NCI-H82 treated with DMSO at 0.1 percent for 48 hours (cell line): ENCODE measurements around the gene KCTD17.

Experiments
- DNase-seq: peaks from one replicate; lab custom pipeline; 2025; ENCODE audit not compliant: unreplicated experiment; lab: John Stamatoyannopoulos, UW

Gene KCTD17

GRCh38 chr22:37100589-37101127, 49.1 kb downstream of the KCTD17 start:
- no peak for DNase-seq

DNA sequence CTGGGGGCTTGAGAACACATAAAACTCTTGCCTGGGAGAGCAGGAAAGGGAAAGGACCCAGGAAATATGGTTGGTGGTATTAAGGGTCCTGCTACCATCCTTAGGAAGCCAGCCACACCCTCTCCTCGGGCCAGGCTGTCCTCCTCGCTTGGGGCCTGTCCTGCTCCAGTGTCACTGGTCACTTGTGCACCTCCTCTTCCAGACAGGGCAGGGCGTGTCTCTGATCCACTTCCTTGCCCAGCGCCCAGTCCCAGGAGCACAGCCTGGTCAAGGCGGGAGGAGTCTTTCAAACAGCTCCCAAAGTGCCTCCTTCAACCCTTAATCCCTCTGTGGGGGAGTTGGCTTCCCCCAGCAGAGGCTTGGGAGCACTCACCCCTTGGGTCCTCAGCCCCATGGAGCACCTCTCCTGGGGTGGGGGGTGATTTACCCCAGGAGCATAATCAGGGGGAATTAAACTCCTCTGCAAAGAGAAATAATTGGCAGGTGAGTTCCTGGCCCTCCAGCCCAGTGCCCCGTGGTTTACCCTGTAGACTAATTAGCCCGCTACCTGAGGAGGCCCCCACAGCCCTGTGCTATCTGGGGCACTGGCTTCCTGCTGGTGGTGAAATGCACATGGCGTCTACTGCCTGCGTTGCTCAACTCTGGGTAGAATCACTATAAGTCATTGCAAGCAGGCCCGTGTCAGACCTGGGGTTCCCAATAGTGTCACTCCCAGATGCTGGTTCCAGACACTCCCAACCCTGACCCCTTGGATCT, 49.9 kb downstream of the KCTD17 start:
- DNase-seq = no peak

DNA sequence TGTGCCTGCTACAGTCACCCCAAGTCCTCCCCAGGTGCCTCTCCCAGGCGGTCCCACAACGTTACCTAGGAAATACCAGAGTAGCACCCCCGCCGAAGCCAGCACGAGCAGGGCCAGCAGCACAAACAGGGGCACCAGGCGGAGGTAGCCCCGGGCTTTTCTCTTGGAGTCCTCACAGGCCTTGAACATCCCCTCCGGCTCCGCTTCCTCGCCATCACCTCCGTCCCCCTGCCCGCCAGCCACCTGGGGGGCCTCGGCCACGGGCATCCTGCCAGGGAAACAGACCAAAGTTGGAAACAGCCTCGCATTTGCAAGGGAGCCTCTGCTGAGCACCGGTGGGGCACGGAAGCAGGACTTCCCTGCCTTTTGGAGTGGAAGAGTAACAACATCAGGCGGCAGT, 51.6 kb downstream of the KCTD17 start:
- no peak for DNase-seq

DNA sequence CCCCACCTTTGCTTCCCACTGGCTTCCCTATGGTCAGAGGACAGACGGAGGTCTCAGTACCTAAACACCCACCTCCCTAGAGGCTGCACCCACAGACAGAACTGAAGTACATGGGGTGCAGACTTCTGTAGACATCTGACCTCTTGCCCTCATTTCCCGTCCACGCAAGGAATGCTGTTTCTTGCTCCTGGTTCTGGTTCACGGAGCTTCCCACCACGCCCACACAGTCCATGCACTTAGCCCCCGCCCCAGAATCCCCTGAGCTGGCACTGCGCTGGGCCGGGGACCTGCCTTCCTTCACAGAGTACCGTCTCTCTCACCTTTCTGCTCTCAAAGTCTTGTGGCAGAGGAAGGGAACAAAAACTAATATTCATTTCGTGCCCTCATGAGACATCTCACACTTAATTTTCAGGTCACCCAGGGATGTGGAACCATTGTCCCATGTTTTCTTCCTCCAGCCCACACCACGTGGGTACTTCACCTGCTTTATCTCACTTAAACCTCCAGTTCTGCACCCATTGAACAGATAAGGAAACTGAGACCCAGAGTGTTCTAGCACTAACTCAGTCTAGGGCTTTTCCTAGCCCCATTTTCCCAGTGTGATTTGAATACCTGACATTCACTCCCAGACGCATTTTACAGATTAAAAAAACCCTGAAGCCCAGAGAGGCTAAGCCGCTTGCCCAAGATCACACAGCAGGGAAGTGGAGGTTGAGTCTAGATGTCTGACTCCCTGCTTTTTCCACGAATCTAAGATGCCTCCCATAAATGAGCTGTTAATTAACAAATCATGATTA, 52.3 kb downstream of the KCTD17 start:
- no peak for DNase-seq

DNA sequence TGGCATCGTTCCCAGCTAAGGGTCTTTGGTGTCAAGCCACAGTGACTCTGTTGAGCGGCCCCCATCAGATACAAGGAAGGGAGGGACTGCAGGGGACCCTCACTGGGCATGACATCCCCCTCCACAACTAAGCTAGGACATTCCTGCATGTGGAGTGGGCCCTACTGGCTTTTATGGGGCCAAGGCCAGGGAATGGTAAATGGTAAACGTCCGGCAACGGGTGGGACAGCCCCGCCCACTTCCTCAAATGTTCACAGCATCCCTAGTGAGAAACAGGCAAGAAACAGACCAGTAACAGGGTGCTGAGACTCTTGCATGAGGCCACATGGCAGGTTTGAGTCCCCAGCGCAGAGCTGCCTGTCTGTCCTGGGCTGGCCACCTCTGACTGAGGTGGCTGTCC, 53.6 kb downstream of the KCTD17 start:
- DNase-seq = no peak

DNA sequence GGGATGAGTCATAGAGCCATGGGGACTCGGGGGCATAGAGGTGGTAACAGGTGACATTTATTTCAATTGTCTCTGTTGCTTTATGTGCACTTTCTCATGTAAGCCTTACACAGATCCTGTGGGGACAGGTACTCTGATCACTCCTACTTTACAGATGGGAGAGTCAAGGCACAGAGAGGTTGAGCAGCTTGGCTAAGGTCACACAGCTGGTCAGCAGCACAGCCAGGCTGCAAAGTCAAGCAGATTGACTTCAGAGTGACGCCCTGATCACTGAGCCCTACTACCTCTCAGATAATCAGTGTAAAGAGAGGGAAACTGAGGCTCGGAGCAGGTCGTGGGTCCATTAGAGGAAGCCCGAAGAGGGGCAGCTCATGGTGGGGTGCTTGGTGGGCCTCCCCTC, 54.4 kb downstream of the KCTD17 start:
- no peak for DNase-seq

DNA sequence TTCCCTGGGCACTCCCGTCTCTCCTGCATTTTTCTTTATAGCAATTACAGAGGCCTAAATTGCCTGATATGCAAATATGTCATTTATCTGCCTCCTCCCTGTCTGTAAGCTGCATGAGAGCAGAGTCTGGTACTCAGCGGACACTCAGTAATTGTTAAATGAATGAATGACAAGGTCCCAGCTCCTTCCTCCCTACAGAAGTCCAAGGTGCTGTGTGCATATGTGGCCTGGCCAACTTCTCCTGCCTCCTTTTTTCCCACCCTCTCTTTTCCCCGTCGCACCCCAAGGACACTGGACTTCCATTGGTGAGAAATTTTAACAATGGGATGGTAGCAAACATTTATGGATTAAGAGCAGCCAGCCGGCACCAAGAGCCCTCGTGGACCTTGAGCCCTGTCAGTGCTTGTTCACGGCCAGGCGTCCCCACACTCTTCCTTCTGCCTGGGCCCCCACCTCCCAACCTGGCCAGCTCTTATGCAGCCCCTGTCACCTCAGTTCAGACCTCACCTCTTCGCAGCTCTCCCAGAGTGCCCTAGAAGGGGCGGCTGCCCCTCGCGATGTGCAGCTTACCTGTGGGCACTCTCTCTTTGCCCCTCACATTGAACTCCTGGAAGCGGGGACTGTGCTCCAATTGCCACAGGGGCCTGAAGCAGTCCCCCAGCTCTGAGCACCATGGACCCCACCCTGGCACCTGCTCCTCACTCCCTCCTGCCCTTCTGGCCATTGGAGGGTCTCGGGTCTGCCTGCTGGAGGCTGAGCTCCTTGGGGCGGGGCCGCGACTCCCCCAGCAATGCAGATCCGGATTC, 56.5 kb downstream of the KCTD17 start:
- no peak for DNase-seq

- no peak for DNase-seq
Measured at GRCh38 chr22:37109242-37109917, 57.8 kb downstream of the KCTD17 start, which contains the start of gene TMPRSS6. TMPRSS6 (minus strand) TSS chr22:37109713; CDS start chr22:37103417, 6,296 bp downstream.

DNA sequence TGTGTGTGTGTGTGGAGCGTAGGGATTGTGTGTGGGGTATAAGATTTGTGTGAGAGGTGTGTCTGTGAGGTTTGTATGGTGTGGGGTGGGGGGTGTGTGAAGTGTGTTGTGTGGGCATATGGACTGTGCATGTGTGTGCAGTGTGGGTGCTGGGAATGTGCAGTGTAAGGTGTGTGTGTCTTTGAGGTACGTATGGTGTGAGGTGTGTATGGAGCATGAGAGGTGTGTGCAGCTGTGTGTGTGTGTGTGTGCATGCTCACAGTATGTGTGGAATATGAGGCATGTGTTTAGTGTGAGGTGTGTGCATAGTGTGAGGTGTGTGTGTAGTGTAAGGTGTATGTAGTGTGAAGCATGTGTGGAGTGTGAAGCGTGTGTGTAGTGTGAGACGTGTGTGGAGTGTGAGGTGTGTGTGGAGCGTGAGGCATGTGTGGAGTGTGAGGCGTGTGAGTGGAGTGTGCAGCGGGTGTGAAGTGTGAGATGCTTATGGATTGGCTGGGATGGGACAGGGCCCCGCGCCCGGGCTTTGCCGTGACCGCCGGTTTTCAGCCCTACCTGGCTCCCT, 59.7 kb downstream of the KCTD17 start:
- DNase-seq = no peak

DNA sequence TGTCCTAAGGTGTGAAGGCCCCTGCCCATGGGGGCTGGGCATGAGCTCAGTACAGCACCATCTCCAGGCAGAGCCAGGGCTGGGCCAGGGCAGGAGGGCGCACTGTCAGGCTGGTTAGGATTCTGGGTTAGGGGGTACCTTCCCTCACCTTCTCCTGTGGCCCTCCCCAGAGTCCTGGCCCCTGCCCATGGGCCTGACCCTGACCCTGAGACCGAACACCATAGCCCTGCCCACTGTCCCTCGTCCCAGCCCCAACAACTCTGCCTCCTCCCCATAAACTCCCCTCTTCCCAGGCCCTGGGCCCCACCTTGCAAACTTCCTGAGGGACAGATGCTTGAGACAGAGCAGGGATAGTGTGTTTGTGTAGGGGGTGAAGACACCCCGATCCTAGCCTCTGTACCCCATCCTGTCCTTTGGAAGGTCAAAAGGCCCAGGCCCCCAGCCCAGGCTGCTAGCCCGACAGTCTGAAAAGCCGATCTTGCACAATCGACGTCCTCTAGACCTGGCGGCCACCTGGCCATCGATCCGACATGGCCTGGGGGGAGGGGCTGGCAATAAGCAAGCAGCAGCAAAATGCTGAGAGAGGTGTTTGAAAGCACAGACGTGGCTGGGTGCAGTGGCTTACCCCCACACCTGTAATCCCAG, 60.7 kb downstream of the KCTD17 start:
- DNase-seq = no peak
